Ovary (tissue), 9 donors: ENCODE data around the gene ARHGAP28. TPM values are rescaled to one million over a fixed set of nuclear protein-coding genes. Genes with fewer than 3 reads are reported as not detected.

Source experiments
- DNase-seq, 5 donors: peaks; one replicate each; pipeline ENCODE4 v3.0.0-alpha.2; 2019 to 2020
- H3K27ac ChIP-seq, 2 donors: fragments of 200-600 bp; one replicate each; pipeline versions ENCODE4 v1.5.1 to v1.8.0; 2019 to 2022
- H3K27me3 ChIP-seq: fragments of 200-600 bp; one replicate; pipeline ENCODE4 v1.8.0; 2022
- H3K36me3 ChIP-seq: fragments of 200-600 bp; sonication (generic); one replicate; pipeline ENCODE4 v1.5.1; 2019
- H3K4me1 ChIP-seq: one replicate; pipeline ENCODE4 v1.8.1; 2013; ENCODE audit warnings: mild to moderate bottlenecking, moderate library complexity; ENCODE audit not compliant: insufficient read depth
- H3K4me3 ChIP-seq: fragments of 200-600 bp; sonication (generic); one replicate; pipeline ENCODE4 v1.5.1; 2017
- H3K9me3 ChIP-seq, 2 donors: fragments of 200-600 bp in 1 of 2; sonication (generic) in 1 of 2; one replicate each; pipeline versions ENCODE4 v1.5.1 to v1.8.1; 2013 to 2019; ENCODE audit warnings: mild to moderate bottlenecking in 1 of 2, moderate library complexity in 1 of 2
- CTCF ChIP-seq, 3 donors: fragments of 450-650 bp in 2 of 3; fragments of 200-600 bp in 1 of 3; IDR thresholded peaks; one replicate each; pipeline versions ENCODE4 v1.5.1 to v1.8.0; 2016 to 2022; ENCODE audit warnings: antibody characterized with exemption in 3 of 3, mild to moderate bottlenecking in 1 of 3
- EP300 ChIP-seq: sonication (generic); formaldehyde crosslinking; IDR thresholded peaks from one replicate; pipeline ENCODE4 v1.6.1; 2017; ENCODE audit warnings: antibody characterized with exemption
- POLR2A ChIP-seq: fragments of 450-650 bp; IDR thresholded peaks from one replicate; pipeline ENCODE4 v1.6.1; 2017; ENCODE audit warnings: antibody characterized with exemption, mild to moderate bottlenecking, moderate library complexity
- WGBS, 3 donors: extraction: QIAGEN DNeasy Blood & Tissue Kit in 1 of 3; methylation state at CpG; one replicate each; pipeline versions ENCODE4 v1.1.5 to v1.1.7; 2013 to 2017; 5-methylcytosine and 5-hydroxymethylcytosine counted together
- intact Hi-C, 4 donors: fragments of 100-400 bp; cut with DNase I; formaldehyde crosslinking; loops; one replicate each; pipeline versions ENCODE4 v1.11.0 to v1.15.1; 2022 to 2023
- polyA plus RNA-seq, 2 donors: library from polyadenylated mRNA; stranded (reverse); fragments of 200-250 nt in 1 of 2; fragments of 350-450 nt in 1 of 2; fragmentation: Illumina TruSeq in 1 of 2; extraction: RNeasy Lipid Tissue Mini Kit (QIAGEN cat#74804) in 1 of 2; gene quantifications; one replicate each; pipeline ENCODE4 v1.2.3, GENCODE V29; 2013 to 2014
- total RNA-seq, 7 donors: library from RNA; depleted of rRNA in 2 of 7; stranded (reverse); fragments of >200 nt in 2 of 7; fragmentation: NEBNext Ultra II Directional in 3 of 7; extraction: Animal tissue kit (Norgen Biotek cat#: 25700) in 3 of 7; gene quantifications; one replicate each; pipeline versions ENCODE4 v1.1.0 to v1.2.4, GENCODE V29; 2016 to 2023
- donor health status: DM: no; HTN: no; CAD: no; lungs with moderate emphysema.
- donor health status: DM: no; HTN: no; CAD: no.
- donor health status: Bipolar disorder and iron deficiency.
- donor health status: DM: yes; HTN: yes; CAD: no.
- donor health status: DM: no; HTN: no; CAD: no.
- donor health status: DM: yes; HTN: yes; CAD: no.

Gene ARHGAP28
- total and polyA plus RNA-seq, 9 donors: 5.9 to 28.7 (median 16.9) TPM

- Histone ChIP-seq H3K4me1 (no peaks in the 10 kb centered on the region), H3K27ac (no peak overlapping the region), H3K9me3 (no peaks in the 10 kb centered on the region), H3K27me3 (no peaks in the 10 kb centered on the region), H3K36me3 (no peaks in the 10 kb centered on the region), H3K4me3 (no peak overlapping the region)
- TF ChIP-seq POLR2A: no peak
- no peak for TF ChIP-seq EP300
- TF ChIP-seq CTCF (IDR thresholded peaks at IDR 0.05): no peak
- intact Hi-C loops: loop anchor here in 1 of 4 donors (10.0 kb wide), 1 partner anchor 148 kb away; the partner anchor contains the start of gene ARHGAP28
- no peak for DNase-seq
- 77 to 96% (median 93%) methylated on average over 6 of the region's 6 CpGs for WGBS, 3 donors
These were observed 143.7 kb downstream of the ARHGAP28 start for GRCh38 chr18:6873040-6873751.

GRCh38 chr18:6874315-6874714, 144.8 kb downstream of the ARHGAP28 start:
- Histone ChIP-seq H3K9me3 (no peaks in the 10 kb centered on the region), H3K27me3 (no peaks in the 10 kb centered on the region), H3K27ac (no peak overlapping the region), H3K4me1 (no peaks in the 10 kb centered on the region), H3K36me3 (no peaks in the 10 kb centered on the region), H3K4me3 (no peak overlapping the region)
- intact Hi-C loops: loop anchor here in 1 of 4 donors (10.0 kb wide), 1 partner anchor 150 kb away; the partner anchor contains the start of gene ARHGAP28
- 84 to 94% (median 89%) methylated on average over 1 of the region's 1 CpG for WGBS, 3 donors
- no peak for DNase-seq
- no peak for TF ChIP-seq EP300
- no peak for TF ChIP-seq CTCF (IDR thresholded peaks at IDR 0.05)

GRCh38 chr18:6875749-6876148, 146.2 kb downstream of the ARHGAP28 start:
- Histone ChIP-seq H3K9me3 (no peaks in the 10 kb centered on the region), H3K36me3 (no peaks in the 10 kb centered on the region), H3K27ac (no peak overlapping the region), H3K4me1 (no peaks in the 10 kb centered on the region), H3K4me3 (no peak overlapping the region), H3K27me3 (no peaks in the 10 kb centered on the region)
- intact Hi-C loops: loop anchor here in 2 of 4 donors (5.0 to 10.0 kb wide), 2 partner anchors 151 to 328 kb away; partner anchors contain the start of gene ARHGAP28 (in 1 of the 2)
- no peak for DNase-seq
- WGBS, 3 donors: 92 to 93% (median 93%) methylated on average over 6 of the region's 6 CpGs
- no peak for TF ChIP-seq EP300
- TF ChIP-seq POLR2A: no peak
- no peak for TF ChIP-seq CTCF (IDR thresholded peaks at IDR 0.05)

- H3K4me3 ChIP-seq: no peak overlapping the region
- no peaks in the 10 kb centered on the region for H3K9me3 ChIP-seq
- H3K27me3 ChIP-seq: no peaks in the 10 kb centered on the region
- WGBS, 3 donors: 25 to 28% (median 26%) methylated on average over 2 of the region's 2 CpGs
- TF ChIP-seq CTCF (IDR thresholded peaks at IDR 0.05) (no peak), EP300 (no peak), POLR2A (no peak)
- no peak overlapping the region for H3K27ac ChIP-seq
- intact Hi-C loops: loop anchor here in 2 of 4 donors (5.0 to 10.0 kb wide), 2 partner anchors 152 to 329 kb away; partner anchors contain the start of gene ARHGAP28 (in 1 of the 2)
- peaks cover 5% of the 10 kb centered on the region for H3K4me1 ChIP-seq
- no peaks in the 10 kb centered on the region for H3K36me3 ChIP-seq
- no peak for DNase-seq
These were observed 147.1 kb downstream of the ARHGAP28 start for GRCh38 chr18:6876641-6877041.
